WTC11 (cell line): ENCODE data around the gene TMC7. TPM values are rescaled to one million over a fixed set of nuclear protein-coding genes. Genes with fewer than 3 reads are reported as not detected.

Experiments used
- ATAC-seq: fragments of 200-7000 bp; cut with Tn5 transposase; 2 replicates; pipeline ENCODE4 v1.10.0; 2021; ENCODE audit warnings: mild to moderate bottlenecking, moderate library complexity
- CTCF ChIA-PET: fragments of 300-600 bp; sonication (Branson Sonifier 250); formaldehyde crosslinking; loops from one replicate; lab custom pipeline; 2021; ENCODE audit warnings: antibody characterized with exemption; lab: Charles Lee
- POLR2A ChIA-PET: fragments of 350-600 bp; sonication (Branson Sonifier 250); formaldehyde crosslinking; loops from one replicate; lab custom pipeline; 2021; ENCODE audit warnings: antibody characterized with exemption; lab: Charles Lee
- DNase-seq: peaks from one replicate; pipeline ENCODE4 v3.0.0; 2021; ENCODE audit warnings: low spot score
- H3K27ac Mint-ChIP-seq: 2 replicates; pipeline ENCODE4 v1.8.0; 2021; ENCODE audit warnings: mixed read lengths
- H3K27me3 Mint-ChIP-seq: 2 replicates; pipeline ENCODE4 v1.8.0; 2021; ENCODE audit warnings: low read depth, mild to moderate bottlenecking, moderate library complexity, mixed read lengths
- H3K36me3 Mint-ChIP-seq: 2 replicates; pipeline ENCODE4 v1.8.0; 2021; ENCODE audit warnings: mixed read lengths
- H3K4me1 Mint-ChIP-seq: 2 replicates; pipeline ENCODE4 v1.8.0; 2022; ENCODE audit warnings: mixed read lengths
- H3K4me3 Mint-ChIP-seq: 2 replicates; pipeline ENCODE4 v1.8.0; 2021; ENCODE audit warnings: mild to moderate bottlenecking, moderate library complexity, mixed read lengths
- H3K9me3 Mint-ChIP-seq: 2 replicates; pipeline ENCODE4 v1.8.0; 2021; ENCODE audit warnings: mixed read lengths
- AR ChIP-seq: fragments of 250-450 bp; sonication (Bioruptor Pico); IDR thresholded peaks from 2 replicates; pipeline ENCODE4 v1.9.0; 2021; ENCODE audit warnings: mild to moderate bottlenecking
- ATF6 ChIP-seq: sonication (generic); formaldehyde crosslinking; IDR thresholded peaks from 2 replicates; pipeline ENCODE4 v1.8.1; 2023; ENCODE audit warnings: mild to moderate bottlenecking, missing genetic modification reagents
- CBFB ChIP-seq: sonication (generic); formaldehyde crosslinking; IDR thresholded peaks from 2 replicates; pipeline ENCODE4 v1.8.1; 2022; ENCODE audit warnings: mild to moderate bottlenecking, low read depth, missing genetic modification reagents
- E2F1 ChIP-seq: sonication (generic); formaldehyde crosslinking; IDR thresholded peaks from 2 replicates; pipeline ENCODE4 v1.8.0; 2022; ENCODE audit warnings: mild to moderate bottlenecking, missing genetic modification reagents
- E2F4 ChIP-seq: sonication (generic); formaldehyde crosslinking; IDR thresholded peaks from 2 replicates; pipeline ENCODE4 v1.8.1; 2022; ENCODE audit warnings: low read depth, mild to moderate bottlenecking, moderate library complexity, missing genetic modification reagents, borderline replicate concordance
- E2F5 ChIP-seq: sonication (generic); formaldehyde crosslinking; IDR thresholded peaks from 2 replicates; pipeline ENCODE4 v1.8.1; 2022; ENCODE audit warnings: mild to moderate bottlenecking, moderate library complexity, missing genetic modification reagents
- ELF4 ChIP-seq: sonication (generic); formaldehyde crosslinking; IDR thresholded peaks from 2 replicates; pipeline ENCODE4 v1.8.1; 2022; ENCODE audit warnings: low read depth, mild to moderate bottlenecking, moderate library complexity, missing genetic modification reagents
- EMX1 ChIP-seq: fragments of 250-450 bp; sonication (Bioruptor Pico); IDR thresholded peaks from 2 replicates; pipeline ENCODE4 v1.8.0; 2021; ENCODE audit warnings: mild to moderate bottlenecking
- FOXJ3 ChIP-seq: sonication (generic); formaldehyde crosslinking; IDR thresholded peaks from 2 replicates; pipeline ENCODE4 v1.9.0; 2021; ENCODE audit warnings: missing genetic modification reagents, mild to moderate bottlenecking, borderline replicate concordance
- FOXP1 ChIP-seq: sonication (generic); formaldehyde crosslinking; IDR thresholded peaks from 2 replicates; pipeline ENCODE4 v1.8.0; 2022; ENCODE audit warnings: missing genetic modification reagents, mild to moderate bottlenecking, moderate library complexity, borderline replicate concordance
- GRHL2 ChIP-seq: fragments of 250-450 bp; sonication (Bioruptor Pico); IDR thresholded peaks from 2 replicates; pipeline ENCODE4 v1.8.0; 2022; ENCODE audit warnings: mild to moderate bottlenecking, moderate library complexity; ENCODE audit not compliant: insufficient replicate concordance, severe bottlenecking
- KAT7 ChIP-seq: sonication (generic); formaldehyde crosslinking; IDR thresholded peaks from 2 replicates; pipeline ENCODE4 v1.8.1; 2023; ENCODE audit warnings: missing genetic modification reagents, mild to moderate bottlenecking, borderline replicate concordance
- MAX ChIP-seq: sonication (generic); formaldehyde crosslinking; IDR thresholded peaks from 2 replicates; pipeline ENCODE4 v1.8.0; 2022; ENCODE audit warnings: mild to moderate bottlenecking, missing genetic modification reagents
- MLX ChIP-seq: sonication (generic); formaldehyde crosslinking; IDR thresholded peaks from 2 replicates; pipeline ENCODE4 v1.8.1; 2023; ENCODE audit warnings: mild to moderate bottlenecking, missing genetic modification reagents, moderate library complexity
- NFATC4 ChIP-seq: fragments of 250-450 bp; sonication (Bioruptor Pico); IDR thresholded peaks from 2 replicates; pipeline ENCODE4 v1.9.0; 2021; ENCODE audit warnings: mild to moderate bottlenecking
- PREB ChIP-seq: sonication (generic); formaldehyde crosslinking; IDR thresholded peaks from 2 replicates; pipeline ENCODE4 v1.8.1; 2022; ENCODE audit warnings: mild to moderate bottlenecking, missing genetic modification reagents, moderate library complexity, borderline replicate concordance
- RORB ChIP-seq: fragments of 250-450 bp; sonication (Bioruptor Pico); IDR thresholded peaks from 2 replicates; pipeline ENCODE4 v1.9.0; 2021; ENCODE audit warnings: mild to moderate bottlenecking
- TEAD1 ChIP-seq: sonication (generic); formaldehyde crosslinking; IDR thresholded peaks from 2 replicates; pipeline ENCODE4 v1.8.0; 2022; ENCODE audit warnings: mild to moderate bottlenecking, missing genetic modification reagents
- ZNF263 ChIP-seq: sonication (generic); formaldehyde crosslinking; IDR thresholded peaks from 2 replicates; pipeline ENCODE4 v1.8.1; 2022; ENCODE audit warnings: low read depth, mild to moderate bottlenecking, moderate library complexity, missing genetic modification reagents
- total RNA-seq: library from RNA; stranded (reverse); gene quantifications from 3 replicates; pipeline ENCODE4 v1.2.3, GENCODE V29; 2021

Gene TMC7
- total RNA-seq, 1 experiment from 2014 or later = 2.5 TPM

- no peak for DNase-seq
- H3K4me1 Mint-ChIP-seq = no peaks in the 10 kb centered on the region
Measured at GRCh38 chr16:19020689-19021088, 37.0 kb downstream of the TMC7 start.

More at GRCh38 chr16:19020689-19021088, 37.0 kb downstream of the TMC7 start:
- TF ChIP-seq AR (CRISPR knock-in tag) = no peak
- no peak for TF ChIP-seq E2F4 (CRISPR knock-in tag)
- TF ChIP-seq KAT7 (CRISPR knock-in tag) = no peak
- TF ChIP-seq EMX1 (CRISPR knock-in tag) = no peak
- TF ChIP-seq ELF4 (CRISPR knock-in tag) = no peak
- no peak for TF ChIP-seq TEAD1
- no peak for TF ChIP-seq ZNF263 (CRISPR knock-in tag)
- TF ChIP-seq CBFB (CRISPR knock-in tag) = no peak
- TF ChIP-seq PREB (CRISPR knock-in tag) = no peak
- TF ChIP-seq NFATC4 (CRISPR knock-in tag) = no peak
- TF ChIP-seq ATF6 (CRISPR knock-in tag) = no peak
- TF ChIP-seq FOXJ3 (CRISPR knock-in tag) = no peak
- no peak for TF ChIP-seq GRHL2
- no peak for TF ChIP-seq MLX
- TF ChIP-seq MAX (CRISPR knock-in tag) = no peak
- no peak for TF ChIP-seq RORB (CRISPR knock-in tag)
- TF ChIP-seq FOXP1 (CRISPR knock-in tag) = no peak
- no peak for TF ChIP-seq E2F5 (CRISPR knock-in tag)
- TF ChIP-seq E2F1 (CRISPR knock-in tag) = no peak
- POLR2A ChIA-PET = no interaction called here
- Mint-ChIP-seq H3K4me3 (no peak overlapping the region), H3K27me3 (no peaks in the 10 kb centered on the region), H3K36me3 (peaks cover 10% of the 10 kb centered on the region; the same call in 1 of the 2 replicates), H3K9me3 (peaks cover 7% of the 10 kb centered on the region; the same call in 1 of the 2 replicates), H3K27ac (no peak overlapping the region)
- no peak for ATAC-seq
- CTCF ChIA-PET = no interaction called here
